ENCODE data around the gene FUT1.
"Not testable (repeated sequence)": the region's sequence is repeated elsewhere in the genome, so short reads cannot be mapped to it uniquely, and the experiment has no call there.

FUT1 gene

GRCh38 chr19:48768994-48769713 lies 16.7 kb upstream of the FUT1 start:
- no peak for DNase-seq (ENCODE audit: low spot score)

GRCh38 chr19:48768171-48768753 lies 15.8 kb upstream of the FUT1 start:
- not testable (repeated sequence) for DNase-seq (ENCODE audit: low spot score)

- not testable (repeated sequence) for DNase-seq (ENCODE audit: low spot score)
Observed at GRCh38 chr19:48765816-48766215, 13.4 kb upstream of the FUT1 start.

- no peak for DNase-seq (ENCODE audit: low spot score)
Observed at GRCh38 chr19:48760504-48761205, 8.2 kb upstream of the FUT1 start.

GRCh38 chr19:48757741-48758144 lies 5.3 kb upstream of the FUT1 start:
- DNase-seq (ENCODE audit: low spot score): no peak

- DNase-seq (ENCODE audit: low spot score): no peak
Observed at GRCh38 chr19:48757089-48757675, 4.7 kb upstream of the FUT1 start.

- no peak for DNase-seq (ENCODE audit: low spot score)
Observed at GRCh38 chr19:48756686-48757085, 4.2 kb upstream of the FUT1 start.

GRCh38 chr19:48756212-48756611 lies 3.8 kb upstream of the FUT1 start:
- no peak for DNase-seq (ENCODE audit: low spot score)

GRCh38 chr19:48755787-48756186 lies 3.3 kb upstream of the FUT1 start:
- DNase-seq (ENCODE audit: low spot score): no peak

- no peak for DNase-seq (ENCODE audit: low spot score)
Observed at GRCh38 chr19:48755084-48755641, 2.7 kb upstream of the FUT1 start, which contains the start of gene FGF21. FGF21 (plus strand) TSS chr19:48755524; CDS start chr19:48756237, 713 bp downstream.

- no peak for DNase-seq (ENCODE audit: low spot score)
Observed at GRCh38 chr19:48751845-48752495, 471 bp downstream of the FUT1 start.

GRCh38 chr19:48750771-48751504 lies 1.5 kb downstream of the FUT1 start:
- DNase-seq (ENCODE audit: low spot score): no peak

GRCh38 chr19:48750351-48750750 lies 2.1 kb downstream of the FUT1 start:
- DNase-seq (ENCODE audit: low spot score): no peak

GRCh38 chr19:48749571-48750198 lies 2.8 kb downstream of the FUT1 start:
- DNase-seq (ENCODE audit: low spot score): no peak

- peak; percentile 72 for DNase-seq (ENCODE audit: low spot score)
Observed at GRCh38 chr19:48746738-48747575, 5.5 kb downstream of the FUT1 start, which contains the start of gene IZUMO1. IZUMO1 (minus strand) TSS chr19:48746909; CDS start chr19:48745859, 1,050 bp downstream.

GRCh38 chr19:48746110-48746509 lies 6.3 kb downstream of the FUT1 start:
- DNase-seq (ENCODE audit: low spot score): no peak

GRCh38 chr19:48745208-48745995 lies 7.0 kb downstream of the FUT1 start:
- peak; percentile 65 for DNase-seq (ENCODE audit: low spot score)

GRCh38 chr19:48742096-48742495 lies 10.3 kb downstream of the FUT1 start:
- no peak for DNase-seq (ENCODE audit: low spot score)

All from iPS-NIHi11 (cell line).